DMS153 (cell line): ENCODE results near the gene PBOV1.

ENCODE experiments used
- DNase-seq: peaks from one replicate; lab custom pipeline; 2025; lab: John Stamatoyannopoulos, UW

Gene PBOV1

GRCh38 chr6:138218449-138218848 lies at the start of gene PBOV1:
Gene PBOV1 (minus strand): TSS chr6:138218491. CDS start chr6:138218395, 96 bp downstream.
- no peak for DNase-seq

GRCh38 chr6:138266095-138266494 lies 47.8 kb upstream of the PBOV1 start:
- DNase-seq, result no peak

GRCh38 chr6:138264372-138264880 lies 46.1 kb upstream of the PBOV1 start:
- DNase-seq, result no peak

- DNase-seq, result no peak
Observed at GRCh38 chr6:138263963-138264362, 45.7 kb upstream of the PBOV1 start.

GRCh38 chr6:138261116-138261780 lies 43.0 kb upstream of the PBOV1 start:
- no peak for DNase-seq

GRCh38 chr6:138258991-138259390 lies 40.7 kb upstream of the PBOV1 start:
- DNase-seq, result peak; percentile 96

- DNase-seq, result no peak
Observed at GRCh38 chr6:138258197-138258596, 39.9 kb upstream of the PBOV1 start.

- DNase-seq, result no peak
Observed at GRCh38 chr6:138257638-138258040, 39.3 kb upstream of the PBOV1 start.

GRCh38 chr6:138255443-138255842 lies 37.2 kb upstream of the PBOV1 start:
- DNase-seq, result no peak

GRCh38 chr6:138253731-138254130 lies 35.4 kb upstream of the PBOV1 start:
- no peak for DNase-seq

GRCh38 chr6:138250513-138251247 lies 32.4 kb upstream of the PBOV1 start:
- DNase-seq, result peak; percentile 87

GRCh38 chr6:138250053-138250452 lies 31.8 kb upstream of the PBOV1 start:
- no peak for DNase-seq

- no peak for DNase-seq
Observed at GRCh38 chr6:138248878-138249277, 30.6 kb upstream of the PBOV1 start.

- DNase-seq, result no peak
Observed at GRCh38 chr6:138248011-138248410, 29.7 kb upstream of the PBOV1 start.

- no peak for DNase-seq
Observed at GRCh38 chr6:138246650-138247440, 28.6 kb upstream of the PBOV1 start.

GRCh38 chr6:138245751-138246150 lies 27.5 kb upstream of the PBOV1 start:
- no peak for DNase-seq

- DNase-seq, result no peak
Observed at GRCh38 chr6:138242987-138243592, 24.8 kb upstream of the PBOV1 start.

- no peak for DNase-seq
Observed at GRCh38 chr6:138241934-138242333, 23.6 kb upstream of the PBOV1 start.

GRCh38 chr6:138241381-138241780 lies 23.1 kb upstream of the PBOV1 start:
- no peak for DNase-seq

- no peak for DNase-seq
Observed at GRCh38 chr6:138240476-138241245, 22.4 kb upstream of the PBOV1 start.

- no peak for DNase-seq
Observed at GRCh38 chr6:138239774-138240173, 21.5 kb upstream of the PBOV1 start.
